Femur (tissue), 1 donor: ENCODE measurements around the gene BTD.

Source experiments
- DNase-seq: peaks from one replicate; pipeline ENCODE4 v3.0.0-alpha.2; 2017

Gene BTD

GRCh38 chr3:15673536-15673935, 72.0 kb downstream of the BTD start:
- no peak for DNase-seq

- no peak for DNase-seq
Observed at GRCh38 chr3:15676259-15676658, 74.7 kb downstream of the BTD start.

GRCh38 chr3:15679306-15679705, 77.8 kb downstream of the BTD start:
- no peak for DNase-seq

- DNase-seq, result no peak
Observed at GRCh38 chr3:15681668-15682067, 80.1 kb downstream of the BTD start.

- DNase-seq, result no peak
Observed at GRCh38 chr3:15682561-15683185, 81.1 kb downstream of the BTD start.

GRCh38 chr3:15683253-15683652, 81.7 kb downstream of the BTD start:
- DNase-seq, result no peak

- no peak for DNase-seq
Observed at GRCh38 chr3:15685927-15686326, 84.4 kb downstream of the BTD start.

- no peak for DNase-seq
Observed at GRCh38 chr3:15690230-15690629, 88.7 kb downstream of the BTD start.

GRCh38 chr3:15690748-15691147, 89.2 kb downstream of the BTD start:
- no peak for DNase-seq

GRCh38 chr3:15693355-15693754, 91.8 kb downstream of the BTD start:
- no peak for DNase-seq

GRCh38 chr3:15694628-15695027, 93.1 kb downstream of the BTD start:
- DNase-seq, result no peak
